GM12864 (cell line): ENCODE data around the gene CTLA4.
"Not testable (repeated sequence)": the region's sequence is repeated elsewhere in the genome, so short reads cannot be mapped to it uniquely, and the experiment has no call there.

Source experiments
- DNase-seq: peaks from one replicate; pipeline ENCODE4 v3.0.0-alpha.2; 2011; ENCODE audit warnings: low read depth
- H3K4me3 ChIP-seq: 2 replicates; pipeline ENCODE4 v1.5.1; 2011; ENCODE audit warnings: mild to moderate bottlenecking, low read depth, low read length, control low read depth
- TF ChIP-seq, protein P1 (sequence below): IDR thresholded peaks from 2 replicates; pipeline ENCODE4 v1.5.1; 2011; ENCODE audit warnings: low read depth, mild to moderate bottlenecking, moderate library complexity, low read length, control low read depth, inconsistent platforms; ENCODE audit errors: missing control alignments

The CTLA4 gene

DNA sequence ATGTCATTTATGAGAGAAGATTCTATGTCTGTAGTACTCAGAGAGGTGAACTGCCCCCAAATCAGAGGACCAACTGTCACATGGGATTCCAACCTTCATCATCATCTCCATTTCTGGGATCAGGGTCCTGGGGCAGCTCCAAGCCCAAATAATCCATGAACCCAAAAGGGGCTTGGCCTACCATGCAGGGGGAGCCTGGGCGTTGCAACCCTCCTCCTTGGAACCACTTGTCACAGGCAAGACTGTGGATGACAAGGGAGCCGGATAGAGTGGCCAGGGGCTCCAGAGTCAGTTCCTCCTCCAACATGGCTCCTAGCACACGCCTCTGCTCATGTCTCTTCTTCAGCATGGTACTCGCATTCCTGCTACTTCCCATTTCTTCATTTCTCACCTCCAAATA is 7.9 kb downstream of the CTLA4 start:
- DNase-seq, result no peak
- H3K4me3 ChIP-seq, result no peak overlapping the region
- TF ChIP-seq, protein P1, sequence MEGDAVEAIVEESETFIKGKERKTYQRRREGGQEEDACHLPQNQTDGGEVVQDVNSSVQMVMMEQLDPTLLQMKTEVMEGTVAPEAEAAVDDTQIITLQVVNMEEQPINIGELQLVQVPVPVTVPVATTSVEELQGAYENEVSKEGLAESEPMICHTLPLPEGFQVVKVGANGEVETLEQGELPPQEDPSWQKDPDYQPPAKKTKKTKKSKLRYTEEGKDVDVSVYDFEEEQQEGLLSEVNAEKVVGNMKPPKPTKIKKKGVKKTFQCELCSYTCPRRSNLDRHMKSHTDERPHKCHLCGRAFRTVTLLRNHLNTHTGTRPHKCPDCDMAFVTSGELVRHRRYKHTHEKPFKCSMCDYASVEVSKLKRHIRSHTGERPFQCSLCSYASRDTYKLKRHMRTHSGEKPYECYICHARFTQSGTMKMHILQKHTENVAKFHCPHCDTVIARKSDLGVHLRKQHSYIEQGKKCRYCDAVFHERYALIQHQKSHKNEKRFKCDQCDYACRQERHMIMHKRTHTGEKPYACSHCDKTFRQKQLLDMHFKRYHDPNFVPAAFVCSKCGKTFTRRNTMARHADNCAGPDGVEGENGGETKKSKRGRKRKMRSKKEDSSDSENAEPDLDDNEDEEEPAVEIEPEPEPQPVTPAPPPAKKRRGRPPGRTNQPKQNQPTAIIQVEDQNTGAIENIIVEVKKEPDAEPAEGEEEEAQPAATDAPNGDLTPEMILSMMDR, result no peak

DNA sequence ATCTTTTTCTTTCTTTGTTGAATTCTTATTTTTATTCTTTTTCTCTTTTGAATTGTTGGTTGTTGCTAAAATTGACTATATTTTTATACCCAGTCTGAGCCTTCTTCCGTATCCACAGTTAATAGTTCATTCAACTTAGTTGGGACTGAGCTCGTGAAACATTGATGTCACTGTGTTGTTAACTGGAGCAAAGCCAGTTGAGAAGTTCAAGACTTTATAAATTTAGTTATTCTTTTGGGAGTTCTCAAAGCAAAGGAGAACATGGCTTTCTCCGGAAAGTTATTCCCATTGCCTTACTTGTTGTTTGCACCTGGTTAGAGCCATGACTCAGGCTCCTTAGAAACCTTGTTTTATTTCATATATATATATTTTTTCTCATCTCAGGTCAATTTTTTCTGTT is 8.8 kb downstream of the CTLA4 start:
- DNase-seq, result no peak
- TF ChIP-seq, protein P1, result no peak
- H3K4me3 ChIP-seq, result no peak overlapping the region

DNA sequence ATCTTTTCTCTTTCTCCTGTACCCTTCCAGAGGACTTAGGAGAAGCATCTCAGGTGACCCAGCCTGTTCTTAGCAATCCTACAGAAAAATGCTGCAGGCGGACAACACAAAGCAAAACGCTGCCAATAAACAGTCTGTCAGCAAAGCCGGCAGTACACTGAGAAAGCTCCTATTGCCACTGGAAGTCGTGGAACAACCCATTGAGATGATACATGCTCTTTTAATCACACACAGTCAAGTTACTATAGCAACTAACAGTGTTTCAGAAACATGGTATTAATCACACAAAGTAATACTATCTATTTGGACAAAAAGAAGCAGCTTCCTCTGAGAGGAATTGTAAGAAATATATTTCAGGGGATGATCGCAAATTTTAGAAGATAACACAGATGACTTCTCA is 10.5 kb downstream of the CTLA4 start:
- DNase-seq, result no peak
- no peak overlapping the region for H3K4me3 ChIP-seq
- TF ChIP-seq, protein P1, result no peak

DNA sequence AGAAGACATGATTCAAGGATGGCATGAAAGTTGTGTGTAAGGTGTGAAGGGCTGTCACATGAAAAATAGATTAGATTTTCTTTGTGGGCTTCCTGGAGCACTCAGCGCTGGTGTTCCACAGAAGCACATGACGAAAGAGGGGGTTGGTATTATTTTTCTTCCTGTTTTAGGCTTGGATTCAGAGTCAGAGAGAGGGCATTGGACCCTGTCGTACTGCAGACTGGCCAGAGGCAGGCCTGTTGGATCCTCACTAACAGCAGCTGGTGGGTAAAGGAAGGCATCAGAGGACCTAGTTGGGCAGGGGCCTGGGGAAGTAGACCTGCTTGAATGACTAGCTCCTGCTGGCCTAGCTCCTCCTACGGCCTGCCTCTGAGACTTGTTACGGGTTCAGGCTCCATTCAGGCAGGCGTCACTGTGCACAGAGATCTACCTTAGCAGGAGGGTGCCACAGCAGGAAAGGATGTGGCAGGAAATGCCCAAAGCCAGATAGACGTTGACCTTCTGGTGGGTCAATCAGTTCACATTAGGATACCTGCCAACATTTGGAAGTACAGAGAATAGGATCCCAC is 13.1 kb downstream of the CTLA4 start:
- no peak overlapping the region for H3K4me3 ChIP-seq
- DNase-seq, result no peak
- TF ChIP-seq, protein P1, result no peak

DNA sequence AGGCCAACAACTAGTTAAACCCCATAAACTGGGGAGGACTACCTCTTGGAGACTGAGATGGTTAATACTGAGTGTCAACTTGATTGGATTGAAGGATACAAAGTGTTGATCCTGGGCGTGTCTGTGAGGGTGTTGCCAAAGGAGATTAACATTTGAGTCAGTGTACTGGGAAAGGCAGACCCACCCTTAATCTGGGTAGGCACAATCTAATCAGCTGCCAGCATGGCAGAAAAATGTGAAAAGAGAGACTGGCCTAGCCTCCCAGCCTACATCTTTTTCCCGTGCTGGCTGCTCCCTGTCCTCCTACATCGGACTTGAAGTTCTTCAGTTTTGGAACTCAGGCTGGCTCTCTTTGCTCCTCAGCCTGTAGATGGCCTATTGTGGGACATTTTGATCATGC is 13.6 kb downstream of the CTLA4 start:
- not testable (repeated sequence) for DNase-seq, H3K4me3 ChIP-seq

DNA sequence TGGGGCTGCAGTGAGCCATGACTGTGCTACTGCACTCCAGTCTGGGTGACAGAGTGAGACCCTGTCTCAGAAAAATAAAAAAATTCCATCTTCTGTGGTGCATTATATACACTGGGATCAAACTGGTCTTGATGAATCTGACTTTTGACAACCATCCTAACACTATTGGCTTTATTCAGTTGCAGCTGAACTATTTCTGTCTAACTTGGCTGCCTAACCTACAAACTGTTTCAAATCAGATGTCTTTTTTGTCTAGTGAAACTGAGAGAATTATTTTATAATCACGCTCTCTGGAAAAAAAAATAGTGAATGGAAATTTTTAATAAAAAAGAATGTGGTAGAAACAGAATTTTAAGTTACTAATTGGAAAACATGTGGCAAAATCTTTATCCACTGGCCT is 15.0 kb downstream of the CTLA4 start:
- H3K4me3 ChIP-seq, result no peak overlapping the region
- no peak for DNase-seq
- TF ChIP-seq, protein P1, result no peak

DNA sequence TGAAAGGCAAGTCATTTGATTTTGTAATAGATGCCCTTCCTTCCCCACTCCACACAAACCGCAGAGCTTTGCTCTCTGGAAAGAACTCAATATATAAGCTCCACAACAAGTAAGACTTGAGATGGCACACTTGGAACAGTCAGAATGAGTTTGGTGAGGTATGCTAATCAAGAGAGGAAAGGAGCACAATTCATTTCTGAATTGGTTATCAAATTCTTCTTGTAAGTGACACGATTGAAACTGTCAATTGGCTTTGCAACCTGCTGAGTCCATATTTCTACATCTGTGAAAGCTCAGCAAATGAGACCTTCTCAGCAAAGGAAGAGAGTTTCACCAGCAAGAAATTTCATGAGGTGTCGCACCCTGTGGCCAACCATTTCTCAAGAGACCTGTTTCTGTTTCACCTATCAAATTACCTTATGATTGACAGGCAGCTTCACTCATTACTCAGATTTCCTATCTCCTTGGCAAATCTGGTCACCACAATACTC is 19.1 kb downstream of the CTLA4 start:
- no peak for DNase-seq
- H3K4me3 ChIP-seq, result no peak overlapping the region
- TF ChIP-seq, protein P1, result no peak

DNA sequence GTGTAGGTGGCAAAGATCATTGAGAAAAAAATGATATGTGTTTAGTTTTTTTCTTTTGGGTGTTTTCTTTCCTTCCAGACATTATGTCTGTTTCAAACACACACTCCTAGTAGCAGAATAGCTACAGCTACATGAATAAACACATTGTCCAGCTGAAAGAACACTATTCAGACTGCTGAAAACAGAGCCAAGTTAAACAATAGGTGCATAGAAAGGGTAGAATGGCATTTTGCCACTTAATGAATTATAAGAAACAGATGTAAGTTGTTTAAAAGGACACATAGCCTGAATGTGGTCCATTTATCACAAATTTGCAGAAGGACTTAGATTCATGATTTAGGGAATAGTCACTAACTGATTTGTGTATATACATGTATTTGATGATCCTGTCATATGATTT is 20.1 kb downstream of the CTLA4 start:
- no peak for DNase-seq
- TF ChIP-seq, protein P1, result no peak
- no peak overlapping the region for H3K4me3 ChIP-seq
